Stimulated activated naive CD8-positive, alpha-beta T cell treated with anti-CD3 and anti-CD28 coated beads, Interleukin-15, amount 100 ng/mL, for 72 hours (primary cell): ENCODE results near the gene LRRC8D.

Experiments
- ATAC-seq: fragments of 150-1000 bp; cut with Tn5 transposase; 2 replicates; pipeline ENCODE4 v1.10.0; 2021; ENCODE audit warnings: mild to moderate bottlenecking, moderate library complexity
- DNase-seq, 2 donors: peaks; one replicate each; pipeline ENCODE4 v3.0.0; 2021 to 2022
- H3K27ac Mint-ChIP-seq, 2 donors: one replicate each; pipeline ENCODE4 v1.8.0; 2022; ENCODE audit warnings: mild to moderate bottlenecking in 2 of 2, mixed read lengths in 2 of 2, moderate library complexity in 2 of 2
- H3K27me3 Mint-ChIP-seq: one replicate; pipeline ENCODE4 v1.8.0; 2022; ENCODE audit warnings: mixed read lengths
- H3K4me1 Mint-ChIP-seq: one replicate; pipeline ENCODE4 v1.8.0; 2022; ENCODE audit warnings: mild to moderate bottlenecking, mixed read lengths
- H3K4me3 Mint-ChIP-seq, 2 donors: one replicate each; pipeline ENCODE4 v1.8.0; 2022; ENCODE audit warnings: mild to moderate bottlenecking in 2 of 2, mixed read lengths in 2 of 2, moderate library complexity in 1 of 2
- H3K9me3 Mint-ChIP-seq, 2 donors: one replicate each; pipeline ENCODE4 v1.8.0; 2022; ENCODE audit warnings: mixed read lengths in 2 of 2

Gene LRRC8D

DNA sequence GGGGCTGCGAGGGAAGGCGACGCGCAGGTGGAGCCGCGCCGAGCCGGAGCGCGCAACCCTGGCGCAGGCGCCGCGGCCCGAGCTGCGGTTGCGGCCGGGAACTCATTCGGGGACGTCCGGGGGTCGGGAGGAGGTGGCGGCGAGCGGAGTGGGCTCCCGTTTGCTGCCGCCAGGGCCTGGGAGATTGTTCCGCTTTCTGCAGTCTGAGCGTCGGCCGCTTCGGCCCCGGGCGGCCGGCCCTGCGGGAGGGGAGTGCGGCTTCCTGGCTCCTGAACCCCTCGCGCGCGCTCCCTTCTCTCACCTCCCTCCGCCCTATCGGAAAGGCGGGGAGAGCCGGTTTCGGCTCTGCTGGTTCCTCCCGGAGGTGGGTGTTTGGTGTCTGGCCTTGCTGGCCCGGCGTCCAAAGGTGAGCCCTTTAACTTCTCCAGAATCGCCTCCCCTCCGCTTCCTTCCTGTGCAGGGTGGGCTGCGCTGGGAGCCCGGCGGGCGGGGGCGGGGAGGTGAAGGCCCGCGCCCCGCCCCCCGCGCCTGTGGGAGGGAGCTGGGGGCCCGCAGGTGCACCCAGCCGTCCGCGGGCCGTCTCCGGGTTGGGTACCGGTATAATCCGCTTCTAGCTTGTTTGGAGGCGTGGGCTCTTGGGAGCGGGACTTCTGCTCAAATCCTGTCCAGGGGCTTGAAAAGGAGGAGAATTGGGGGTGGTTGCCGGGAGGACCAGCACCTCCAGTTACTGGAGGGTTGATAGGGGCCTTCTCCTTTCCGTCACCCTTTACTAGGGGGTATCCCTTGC lies 683 bp downstream of the LRRC8D start:
- no peaks in the 10 kb centered on the region for H3K9me3 Mint-ChIP-seq
- peak overlapping the region in 1 of 2 donors; percentile 92 for H3K27ac Mint-ChIP-seq
- DNase-seq = peak; percentile 69 to 71
- peak overlapping the region; percentile 92 to 96 for H3K4me3 Mint-ChIP-seq
- ATAC-seq = peak; percentile 73
- peaks cover 61% of the 10 kb centered on the region for H3K4me1 Mint-ChIP-seq
- no peaks in the 10 kb centered on the region for H3K27me3 Mint-ChIP-seq

DNA sequence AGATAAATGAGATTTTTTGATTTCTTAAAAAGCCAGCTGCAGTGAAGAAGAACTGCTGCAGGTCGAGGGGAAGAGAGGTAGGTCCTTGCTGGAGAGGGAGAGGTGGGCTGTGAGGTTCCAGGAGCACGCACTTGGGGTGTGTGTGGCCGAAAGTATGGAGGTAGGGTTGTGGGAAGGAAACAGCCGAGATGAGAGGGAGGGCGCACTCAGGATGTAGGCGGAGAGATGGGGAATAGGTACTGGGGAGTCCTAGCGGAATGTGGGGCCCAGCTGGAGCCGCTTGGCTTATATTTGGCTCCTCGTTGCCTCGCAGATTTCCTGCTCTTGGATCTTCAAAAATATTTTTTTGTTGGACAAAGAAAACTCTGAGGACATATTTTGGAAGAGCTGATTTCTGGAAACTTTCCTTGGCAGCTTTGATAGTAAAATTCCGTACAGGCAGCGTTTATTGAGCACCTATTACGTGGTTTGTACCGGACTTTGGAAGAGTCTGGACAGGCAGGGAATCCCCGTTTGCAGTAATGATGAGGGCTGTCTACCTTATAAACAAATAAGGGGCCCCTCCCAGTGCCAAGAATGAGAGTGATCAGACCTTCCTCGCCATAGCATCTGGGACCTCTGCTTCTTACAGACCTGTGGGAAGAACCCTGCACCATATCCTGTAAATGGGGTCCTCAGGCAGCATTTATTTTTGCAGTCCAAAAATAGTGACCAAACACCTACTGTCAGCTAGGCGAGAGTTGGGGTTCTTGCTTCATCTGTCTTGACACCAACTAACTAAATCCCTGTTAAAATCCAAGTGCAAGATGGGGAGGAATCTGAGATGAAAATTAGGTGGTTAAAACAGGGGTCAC lies 1.5 kb downstream of the LRRC8D start:
- peaks cover 61% of the 10 kb centered on the region for H3K4me1 Mint-ChIP-seq
- no peaks in the 10 kb centered on the region for H3K27me3 Mint-ChIP-seq
- H3K27ac Mint-ChIP-seq = peak overlapping the region; percentile 92
- peak overlapping the region; percentile 92 to 96 for H3K4me3 Mint-ChIP-seq
- no peaks in the 10 kb centered on the region for H3K9me3 Mint-ChIP-seq
- DNase-seq (no peak), ATAC-seq (no peak)

DNA sequence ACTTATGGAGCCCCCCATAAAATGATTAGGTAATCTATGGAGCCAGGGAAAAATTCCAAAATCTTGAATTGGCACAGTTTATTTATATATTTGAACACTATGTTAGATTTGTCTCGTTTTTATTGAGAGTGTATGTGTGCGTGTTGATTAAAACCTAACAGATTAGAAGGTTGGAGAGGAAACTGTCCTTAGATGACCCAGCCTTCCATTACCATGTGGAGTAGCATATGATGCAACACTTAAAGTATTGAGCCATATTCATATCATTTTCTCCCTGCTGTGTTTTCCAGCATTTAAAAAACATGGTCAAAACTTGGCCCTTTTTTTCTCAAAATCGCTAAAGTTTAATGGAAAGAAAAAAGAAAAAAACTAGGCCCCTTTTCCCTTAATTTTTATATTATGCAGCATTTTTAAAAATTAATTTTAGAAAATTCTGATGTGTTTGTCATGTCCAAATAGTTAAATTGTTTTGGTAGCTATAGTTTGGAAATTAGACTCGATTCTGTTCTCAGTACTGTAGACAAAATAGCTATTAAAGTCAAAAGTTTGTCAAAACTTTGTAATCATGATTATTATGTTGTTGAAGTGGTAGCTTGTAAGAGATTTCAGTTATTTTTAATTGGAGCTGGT lies 2.3 kb downstream of the LRRC8D start:
- Mint-ChIP-seq H3K9me3 (no peaks in the 10 kb centered on the region), H3K4me3 (peak overlapping the region; percentile 92 to 96), H3K4me1 (peaks cover 61% of the 10 kb centered on the region), H3K27me3 (no peaks in the 10 kb centered on the region), H3K27ac (peak overlapping the region; percentile 92)
- DNase-seq (no peak), ATAC-seq (no peak)

DNA sequence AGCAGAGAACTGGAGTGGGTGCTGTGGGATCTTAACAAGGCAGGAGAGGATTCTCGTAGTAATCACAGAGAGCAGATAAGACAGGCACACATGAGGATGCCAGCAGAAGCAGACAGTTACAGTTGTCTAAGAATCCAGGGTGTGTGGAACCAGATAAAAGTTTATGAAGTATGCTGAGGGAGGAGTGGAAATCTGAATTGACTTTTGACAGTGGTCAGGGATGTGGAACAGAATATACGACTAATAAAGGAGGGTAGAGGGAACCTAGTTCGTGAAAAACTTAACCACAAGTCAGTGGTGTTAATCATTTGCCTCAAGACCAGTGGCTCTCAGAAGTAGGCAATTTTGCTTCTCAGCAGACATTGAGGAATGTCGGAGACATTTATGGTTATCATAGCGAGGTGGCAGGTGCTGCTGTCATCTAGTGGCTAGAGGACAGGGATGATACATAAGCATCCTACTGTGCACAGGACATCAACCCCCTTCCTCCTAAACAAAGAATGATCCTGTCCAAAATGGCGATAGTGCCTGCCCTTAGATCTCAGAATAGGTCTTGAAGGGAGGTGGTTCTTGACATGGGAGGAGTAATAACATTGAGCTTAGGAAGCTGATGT lies 3.0 kb downstream of the LRRC8D start:
- ATAC-seq (no peak), DNase-seq (no peak)
- H3K27ac Mint-ChIP-seq = peak overlapping the region in 1 of 2 donors; percentile 38
- peaks cover 60% of the 10 kb centered on the region for H3K4me1 Mint-ChIP-seq
- peak overlapping the region; percentile 50 to 56 for H3K4me3 Mint-ChIP-seq
- H3K9me3 Mint-ChIP-seq = no peaks in the 10 kb centered on the region
- H3K27me3 Mint-ChIP-seq = no peaks in the 10 kb centered on the region

DNA sequence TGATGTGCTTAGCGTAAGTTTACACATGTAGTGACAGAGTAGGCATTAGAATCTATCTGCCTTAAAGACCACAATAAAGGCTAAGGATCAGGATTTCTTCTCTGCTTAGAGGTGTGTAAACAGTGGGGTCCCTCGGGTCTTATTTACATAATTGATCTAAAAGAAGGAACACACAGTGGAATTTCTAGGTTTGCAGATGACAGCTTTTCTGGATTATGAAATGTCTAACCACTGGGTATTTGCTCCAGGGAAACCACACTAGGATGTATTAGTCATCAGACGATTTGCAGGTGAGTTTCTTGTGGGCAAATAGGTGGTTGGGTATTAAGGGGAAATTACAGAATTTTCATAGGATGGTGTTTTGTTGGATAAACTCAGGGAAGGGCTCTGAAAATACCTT lies 5.8 kb downstream of the LRRC8D start:
- Mint-ChIP-seq H3K9me3 (no peaks in the 10 kb centered on the region), H3K27ac (no peak overlapping the region), H3K4me3 (no peak overlapping the region), H3K4me1 (peaks cover 40% of the 10 kb centered on the region), H3K27me3 (no peaks in the 10 kb centered on the region)
- ATAC-seq (no peak), DNase-seq (no peak)

DNA sequence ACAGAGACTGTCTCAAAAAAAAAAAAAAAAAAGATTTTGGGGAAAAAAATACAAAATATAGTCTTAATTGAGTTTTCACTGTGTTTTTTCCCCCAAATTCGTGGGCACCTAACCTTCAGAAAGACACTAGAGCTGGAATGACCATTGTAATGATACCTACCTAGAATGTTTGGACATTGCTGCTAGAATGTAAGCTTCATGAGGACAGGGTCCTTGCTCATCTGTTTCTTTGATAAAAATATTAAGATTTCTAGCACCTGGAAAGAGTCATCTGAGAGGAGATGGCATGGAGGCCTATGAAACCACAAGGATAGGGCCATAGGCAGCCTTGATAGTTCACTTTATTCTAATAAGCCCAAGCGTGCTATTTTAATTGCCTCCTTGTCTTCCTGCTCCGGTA lies 6.5 kb downstream of the LRRC8D start:
- DNase-seq (no peak), ATAC-seq (no peak)
- H3K4me3 Mint-ChIP-seq = no peak overlapping the region
- H3K27ac Mint-ChIP-seq = no peak overlapping the region
- no peaks in the 10 kb centered on the region for H3K27me3 Mint-ChIP-seq
- H3K4me1 Mint-ChIP-seq = peaks cover 33% of the 10 kb centered on the region
- no peaks in the 10 kb centered on the region for H3K9me3 Mint-ChIP-seq

DNA sequence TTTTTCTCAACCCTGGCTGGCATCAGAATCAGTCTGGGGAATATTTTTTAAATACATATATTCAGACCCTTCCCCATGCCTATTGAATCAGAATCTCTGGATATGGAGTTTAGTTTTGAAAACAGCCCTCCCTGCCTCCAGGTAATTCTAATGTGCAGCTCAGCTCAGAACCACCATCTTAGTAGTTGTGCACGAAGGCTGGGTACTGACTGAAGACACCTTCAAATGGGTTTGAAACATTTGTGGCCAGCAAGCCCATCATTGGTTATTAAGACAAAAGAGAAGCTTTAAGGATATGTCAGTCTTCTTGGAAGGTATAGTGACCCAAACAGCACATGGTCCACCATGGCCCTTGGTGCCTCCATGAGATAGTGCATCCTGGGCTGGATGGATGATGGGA lies 7.1 kb downstream of the LRRC8D start:
- no peaks in the 10 kb centered on the region for H3K9me3 Mint-ChIP-seq
- H3K27ac Mint-ChIP-seq = no peak overlapping the region
- DNase-seq (no peak), ATAC-seq (no peak)
- H3K4me3 Mint-ChIP-seq = no peak overlapping the region
- no peaks in the 10 kb centered on the region for H3K27me3 Mint-ChIP-seq
- H3K4me1 Mint-ChIP-seq = peaks cover 27% of the 10 kb centered on the region

DNA sequence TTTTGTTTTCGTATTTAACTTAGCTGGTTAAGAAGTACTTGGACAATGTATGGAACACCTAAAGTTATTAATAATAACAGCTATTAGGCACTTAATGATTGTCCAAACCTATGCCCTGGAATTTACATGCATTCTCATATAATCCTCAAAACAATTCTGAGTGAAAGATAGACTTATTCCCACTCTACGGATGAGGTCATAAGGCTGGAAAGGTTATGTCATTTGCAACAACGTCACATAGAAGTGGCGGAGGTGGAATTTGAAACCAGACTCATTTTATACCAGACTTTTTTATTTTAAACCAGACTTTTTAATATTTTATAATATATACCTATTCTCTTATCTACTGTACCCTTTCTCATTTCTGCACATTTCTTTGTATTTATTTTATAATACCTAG lies 8.4 kb downstream of the LRRC8D start:
- Mint-ChIP-seq H3K9me3 (no peaks in the 10 kb centered on the region), H3K27me3 (no peaks in the 10 kb centered on the region), H3K4me1 (peaks cover 17% of the 10 kb centered on the region), H3K27ac (no peak overlapping the region), H3K4me3 (no peak overlapping the region)
- ATAC-seq = no peak
- no peak for DNase-seq

DNA sequence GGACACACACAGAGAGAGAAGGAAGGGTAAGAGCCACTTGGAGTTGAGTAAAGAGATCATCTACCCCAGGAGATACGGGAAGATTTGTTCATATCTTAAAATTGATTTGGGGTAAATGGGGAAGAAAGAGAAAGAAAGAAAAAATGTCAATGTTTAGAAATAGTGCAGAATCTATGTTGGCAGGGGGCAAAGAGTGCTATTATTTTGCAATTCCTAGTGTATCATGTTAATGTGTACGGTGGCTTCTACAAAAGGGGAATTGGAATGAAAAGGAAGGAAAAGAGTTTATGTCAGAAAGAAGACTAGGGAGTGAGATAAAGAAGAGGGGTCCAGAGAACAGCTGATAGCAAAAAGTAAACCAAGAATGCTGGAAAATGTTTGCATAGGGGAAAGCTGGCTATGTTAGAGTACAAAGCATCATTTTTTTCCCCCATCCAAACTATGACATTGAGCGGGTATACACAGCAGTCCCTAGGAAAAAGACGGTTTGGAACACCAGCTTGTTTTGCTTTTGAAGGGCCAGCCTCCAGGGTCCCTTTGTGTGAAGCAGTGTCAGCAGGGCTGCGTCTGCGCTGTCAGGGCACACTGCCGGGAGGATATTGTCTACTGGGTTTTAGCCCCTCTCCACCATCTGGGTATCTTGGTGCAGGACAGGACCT lies 10.8 kb downstream of the LRRC8D start:
- no peaks in the 10 kb centered on the region for H3K27me3 Mint-ChIP-seq
- no peak overlapping the region for H3K4me3 Mint-ChIP-seq
- no peak overlapping the region for H3K27ac Mint-ChIP-seq
- peaks cover 12% of the 10 kb centered on the region for H3K4me1 Mint-ChIP-seq
- DNase-seq (no peak), ATAC-seq (no peak)
- no peaks in the 10 kb centered on the region for H3K9me3 Mint-ChIP-seq

DNA sequence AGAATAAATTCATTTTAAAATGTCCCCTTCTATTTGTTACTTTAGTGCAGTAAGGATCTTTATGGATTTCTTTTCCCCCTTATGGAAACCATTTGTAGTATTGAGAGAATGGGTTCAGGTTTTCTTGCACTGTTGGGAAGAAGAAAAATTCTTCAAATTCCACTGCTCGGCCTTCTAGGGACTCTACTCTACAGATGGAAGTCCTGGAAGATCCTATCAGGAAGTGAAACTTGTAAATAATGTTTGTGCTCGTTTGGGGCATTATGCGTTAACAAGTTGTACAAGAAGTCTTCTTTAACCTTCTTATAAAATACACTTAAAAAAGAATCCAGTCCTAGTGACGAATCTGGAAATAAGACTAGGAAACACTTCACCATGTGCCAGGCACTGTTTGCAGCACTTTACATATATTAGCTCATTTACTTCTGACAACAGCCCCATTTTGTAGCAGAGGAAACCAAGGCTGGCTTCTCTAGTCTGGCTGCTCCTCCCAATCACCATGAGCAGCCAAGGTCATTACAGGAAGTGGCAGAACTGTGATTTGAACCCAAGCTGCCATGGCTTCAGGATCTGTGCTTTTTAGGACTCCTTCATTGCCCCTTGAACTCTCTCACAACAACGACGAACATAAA lies 11.8 kb downstream of the LRRC8D start:
- H3K27ac Mint-ChIP-seq = no peak overlapping the region
- H3K27me3 Mint-ChIP-seq = no peaks in the 10 kb centered on the region
- peaks cover 21% of the 10 kb centered on the region for H3K4me1 Mint-ChIP-seq
- ATAC-seq (no peak), DNase-seq (no peak)
- H3K9me3 Mint-ChIP-seq = no peaks in the 10 kb centered on the region
- H3K4me3 Mint-ChIP-seq = no peak overlapping the region

DNA sequence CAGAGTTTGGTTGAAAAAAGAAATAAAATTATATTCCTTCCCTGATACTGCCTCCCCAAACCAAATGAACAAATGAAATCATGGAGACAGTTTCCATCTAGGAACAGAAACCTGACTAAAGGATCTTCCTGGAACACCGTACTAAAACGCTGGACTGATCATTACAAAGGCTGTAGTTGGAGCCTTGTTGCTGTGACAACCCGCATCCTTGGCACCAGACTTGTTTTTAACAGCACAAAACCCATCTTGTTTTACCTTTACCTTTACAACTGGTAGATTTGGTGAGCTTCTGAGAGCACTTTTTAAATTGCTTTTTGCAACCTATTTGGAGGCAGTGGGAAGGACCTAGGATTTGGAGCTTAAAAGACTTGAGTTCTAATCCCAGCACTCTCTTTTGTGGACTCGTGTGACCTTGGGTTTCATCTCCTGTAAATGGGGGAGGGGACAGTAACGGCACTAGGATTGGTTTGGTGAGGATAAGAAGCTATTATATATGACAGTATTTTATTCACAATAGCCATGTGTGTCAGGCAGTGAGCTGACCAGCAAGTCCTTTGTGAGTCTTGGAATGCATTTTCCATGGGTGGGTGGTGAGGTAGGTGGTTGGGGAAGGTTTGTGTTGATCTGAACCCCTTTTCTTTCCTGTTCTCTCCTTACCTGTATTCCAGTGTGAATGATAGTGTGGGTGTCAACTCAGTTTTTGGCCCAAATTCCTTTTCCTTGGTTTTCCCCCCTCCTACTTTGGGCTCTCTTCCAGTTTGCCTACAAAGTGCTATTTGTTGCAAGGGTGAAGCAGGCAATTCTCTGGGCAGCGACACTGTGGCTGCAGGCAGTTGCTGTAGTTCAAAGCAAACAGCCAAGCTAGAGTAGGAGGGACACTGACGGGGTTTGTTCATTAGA lies 12.6 kb downstream of the LRRC8D start:
- ATAC-seq (no peak), DNase-seq (no peak)
- Mint-ChIP-seq H3K27ac (no peak overlapping the region), H3K27me3 (no peaks in the 10 kb centered on the region), H3K4me1 (peaks cover 21% of the 10 kb centered on the region), H3K9me3 (no peaks in the 10 kb centered on the region), H3K4me3 (no peak overlapping the region)

DNA sequence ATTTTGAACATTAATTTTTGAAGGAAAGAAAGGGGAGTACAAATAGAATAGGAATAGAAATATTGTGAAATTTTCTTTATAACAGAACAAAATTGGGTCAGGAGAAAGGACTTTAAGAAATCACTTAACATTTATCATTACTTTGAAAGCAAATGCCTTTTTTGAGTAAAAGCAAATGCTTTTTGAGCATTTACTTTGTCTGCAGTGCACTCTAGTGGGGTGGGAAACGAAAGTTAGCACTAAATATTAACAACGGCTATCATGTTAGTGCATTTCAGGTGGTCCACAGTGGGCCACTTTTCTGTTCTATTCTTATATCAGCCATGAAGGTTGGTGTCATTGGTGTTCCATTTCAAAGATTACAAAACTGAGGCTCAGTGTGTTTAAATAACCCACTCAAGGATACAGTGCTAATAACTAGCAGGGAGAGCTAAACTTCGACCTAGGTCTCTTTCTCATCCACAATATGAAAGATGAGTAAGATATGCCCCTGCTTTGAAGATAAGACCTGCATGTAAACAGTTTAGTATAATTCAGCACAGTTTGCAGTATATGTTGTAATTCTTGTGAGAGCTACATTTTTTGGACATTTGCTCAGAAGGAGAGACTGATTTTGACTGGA lies 13.4 kb downstream of the LRRC8D start:
- no peak overlapping the region for H3K27ac Mint-ChIP-seq

DNA sequence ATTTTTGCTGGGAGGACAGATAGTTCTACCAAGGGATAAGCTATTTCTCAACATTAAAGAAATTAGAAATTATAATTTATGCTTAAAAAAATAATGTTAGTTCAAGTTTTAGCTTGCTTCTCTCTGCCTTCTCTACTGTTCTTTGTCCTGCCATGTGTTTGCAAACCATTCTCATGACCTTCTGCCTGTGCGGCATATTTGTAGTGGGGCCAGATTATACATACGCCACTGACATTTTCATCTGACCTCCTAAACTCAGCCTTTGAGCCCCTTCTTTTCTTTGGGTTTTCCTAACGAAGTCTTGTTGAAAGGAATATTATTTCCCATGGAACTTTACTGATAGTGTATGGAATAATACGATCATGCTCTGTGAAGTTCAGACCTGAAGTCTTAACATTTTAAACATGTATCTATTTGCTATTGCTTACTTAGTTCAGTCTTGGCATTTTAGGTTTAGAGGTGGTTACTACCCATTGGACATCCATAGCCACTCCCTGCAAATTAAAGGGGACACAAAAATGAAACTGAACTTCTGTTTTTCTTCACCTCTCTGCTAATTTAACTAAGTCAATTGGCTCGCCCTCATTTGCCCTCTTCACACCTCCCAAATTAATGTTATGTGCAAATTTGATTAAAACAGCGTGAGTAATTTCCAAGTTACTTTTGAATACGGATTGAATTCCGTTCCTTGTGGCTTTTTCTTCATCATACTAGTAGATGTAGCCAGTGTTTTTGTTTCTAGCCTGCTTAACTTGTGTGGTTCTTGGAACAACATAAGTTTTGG lies 15.6 kb downstream of the LRRC8D start:
- H3K27ac Mint-ChIP-seq = no peak overlapping the region
- no peaks in the 10 kb centered on the region for H3K27me3 Mint-ChIP-seq
- peaks cover 27% of the 10 kb centered on the region for H3K4me1 Mint-ChIP-seq
- H3K9me3 Mint-ChIP-seq = no peaks in the 10 kb centered on the region
- DNase-seq (no peak), ATAC-seq (no peak)
- H3K4me3 Mint-ChIP-seq = no peak overlapping the region

More for the DNA sequence above, 13.4 kb downstream of the LRRC8D start:
- Mint-ChIP-seq H3K27me3 (no peaks in the 10 kb centered on the region), H3K9me3 (no peaks in the 10 kb centered on the region), H3K4me3 (no peak overlapping the region), H3K4me1 (peaks cover 21% of the 10 kb centered on the region)
- DNase-seq (no peak), ATAC-seq (no peak)
